ENCODE results near the gene BTD. TPM values are rescaled to one million over a fixed set of nuclear protein-coding genes. Genes with fewer than 3 reads are reported as not detected.

BTD gene
- total and polyA plus RNA-seq, 2 experiments from 2014 or later = 17.8 to 20.0 TPM

DNA sequence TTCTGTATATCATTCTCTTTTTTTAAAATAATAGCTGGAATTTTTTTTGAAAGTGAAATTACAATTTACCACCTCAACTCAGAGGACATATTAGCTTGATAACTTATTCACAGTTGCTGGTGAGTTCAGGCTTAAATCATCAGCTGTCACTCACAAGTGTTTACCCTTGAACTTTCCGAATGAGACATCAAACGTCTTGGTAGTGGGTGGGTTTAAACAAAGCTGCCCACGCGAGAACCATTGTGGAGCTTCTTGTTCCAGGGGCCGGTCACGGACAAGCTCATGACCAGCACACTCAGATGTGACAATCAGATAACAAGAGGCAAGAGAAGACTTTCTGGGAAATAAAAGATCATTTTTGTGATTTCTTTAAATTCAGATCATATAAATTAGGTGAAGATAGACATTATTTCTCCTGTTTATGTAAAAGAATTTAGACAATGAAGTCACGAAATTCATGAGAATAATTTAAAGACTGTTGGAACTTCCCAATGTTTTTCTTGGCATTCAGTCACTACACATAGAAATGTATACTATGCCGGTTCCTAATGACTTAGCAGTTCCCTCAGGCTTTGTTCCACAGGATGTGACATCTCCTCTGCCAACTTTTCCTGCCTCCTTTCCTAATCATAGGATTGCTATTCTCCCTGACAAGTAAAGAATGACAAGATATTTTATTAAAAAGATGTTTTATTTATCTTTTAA lies 29.3 kb downstream of the BTD start:
- peaks cover under 1% of the 10 kb centered on the region; the same call in 1 of the 3 replicates for H3K36me3 Mint-ChIP-seq (ENCODE audit: low read depth)
- H2AFZ ChIP-seq = no peak overlapping the region

More for the DNA sequence above, 29.3 kb downstream of the BTD start:
- Mint-ChIP-seq H3K4me3 (no peak overlapping the region), H3K27me3 (ENCODE audit: insufficient read depth, low read depth, poor library complexity) (peaks cover 5% of the 10 kb centered on the region), H3K27ac (peak overlapping the region; percentile 93), H3K4me1 (peaks cover 57% of the 10 kb centered on the region), H3K9me3 (no peaks in the 10 kb centered on the region)
- H3K36me3 ChIP-seq (ENCODE audit: insufficient read depth) = no peaks in the 10 kb centered on the region
- no peaks in the 10 kb centered on the region for H3K79me2 ChIP-seq (replicated peaks; ENCODE audit: insufficient read depth)
- no peaks in the 10 kb centered on the region for H3K27me3 ChIP-seq (ENCODE audit: insufficient read depth)
- TF ChIP-seq, protein P1, sequence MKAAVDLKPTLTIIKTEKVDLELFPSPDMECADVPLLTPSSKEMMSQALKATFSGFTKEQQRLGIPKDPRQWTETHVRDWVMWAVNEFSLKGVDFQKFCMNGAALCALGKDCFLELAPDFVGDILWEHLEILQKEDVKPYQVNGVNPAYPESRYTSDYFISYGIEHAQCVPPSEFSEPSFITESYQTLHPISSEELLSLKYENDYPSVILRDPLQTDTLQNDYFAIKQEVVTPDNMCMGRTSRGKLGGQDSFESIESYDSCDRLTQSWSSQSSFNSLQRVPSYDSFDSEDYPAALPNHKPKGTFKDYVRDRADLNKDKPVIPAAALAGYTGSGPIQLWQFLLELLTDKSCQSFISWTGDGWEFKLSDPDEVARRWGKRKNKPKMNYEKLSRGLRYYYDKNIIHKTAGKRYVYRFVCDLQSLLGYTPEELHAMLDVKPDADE (IDR thresholded peaks at IDR 0.05) = no peak
- TF ChIP-seq EZH2 (IDR thresholded peaks at IDR 0.05; ENCODE audit: low read depth, unreplicated experiment) (no peak), ZNF114 (CRISPR knock-in tag; IDR thresholded peaks at IDR 0.05) (no peak), EZH2phosphoT487 (IDR thresholded peaks at IDR 0.05; ENCODE audit: unreplicated experiment) (no peak), POLR2AphosphoS5 (IDR thresholded peaks at IDR 0.05; ENCODE audit: low read depth) (no peak), ZNF331 (CRISPR knock-in tag; IDR thresholded peaks at IDR 0.05; ENCODE audit: low read depth) (no peak), CREB1 (CRISPR knock-in tag; IDR thresholded peaks at IDR 0.05; ENCODE audit: low read depth) (no peak), JUNB (IDR thresholded peaks at IDR 0.05; ENCODE audit: unreplicated experiment) (no peak), STAT1 (IDR thresholded peaks at IDR 0.05; ENCODE audit: unreplicated experiment) (no peak), NANOG (IDR thresholded peaks at IDR 0.05; ENCODE audit: borderline replicate concordance) (no peak)
- TF ChIP-seq, protein P2, sequence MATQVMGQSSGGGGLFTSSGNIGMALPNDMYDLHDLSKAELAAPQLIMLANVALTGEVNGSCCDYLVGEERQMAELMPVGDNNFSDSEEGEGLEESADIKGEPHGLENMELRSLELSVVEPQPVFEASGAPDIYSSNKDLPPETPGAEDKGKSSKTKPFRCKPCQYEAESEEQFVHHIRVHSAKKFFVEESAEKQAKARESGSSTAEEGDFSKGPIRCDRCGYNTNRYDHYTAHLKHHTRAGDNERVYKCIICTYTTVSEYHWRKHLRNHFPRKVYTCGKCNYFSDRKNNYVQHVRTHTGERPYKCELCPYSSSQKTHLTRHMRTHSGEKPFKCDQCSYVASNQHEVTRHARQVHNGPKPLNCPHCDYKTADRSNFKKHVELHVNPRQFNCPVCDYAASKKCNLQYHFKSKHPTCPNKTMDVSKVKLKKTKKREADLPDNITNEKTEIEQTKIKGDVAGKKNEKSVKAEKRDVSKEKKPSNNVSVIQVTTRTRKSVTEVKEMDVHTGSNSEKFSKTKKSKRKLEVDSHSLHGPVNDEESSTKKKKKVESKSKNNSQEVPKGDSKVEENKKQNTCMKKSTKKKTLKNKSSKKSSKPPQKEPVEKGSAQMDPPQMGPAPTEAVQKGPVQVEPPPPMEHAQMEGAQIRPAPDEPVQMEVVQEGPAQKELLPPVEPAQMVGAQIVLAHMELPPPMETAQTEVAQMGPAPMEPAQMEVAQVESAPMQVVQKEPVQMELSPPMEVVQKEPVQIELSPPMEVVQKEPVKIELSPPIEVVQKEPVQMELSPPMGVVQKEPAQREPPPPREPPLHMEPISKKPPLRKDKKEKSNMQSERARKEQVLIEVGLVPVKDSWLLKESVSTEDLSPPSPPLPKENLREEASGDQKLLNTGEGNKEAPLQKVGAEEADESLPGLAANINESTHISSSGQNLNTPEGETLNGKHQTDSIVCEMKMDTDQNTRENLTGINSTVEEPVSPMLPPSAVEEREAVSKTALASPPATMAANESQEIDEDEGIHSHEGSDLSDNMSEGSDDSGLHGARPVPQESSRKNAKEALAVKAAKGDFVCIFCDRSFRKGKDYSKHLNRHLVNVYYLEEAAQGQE (IDR thresholded peaks at IDR 0.05; ENCODE audit: unreplicated experiment) = no peak
- TF ChIP-seq, protein P3, sequence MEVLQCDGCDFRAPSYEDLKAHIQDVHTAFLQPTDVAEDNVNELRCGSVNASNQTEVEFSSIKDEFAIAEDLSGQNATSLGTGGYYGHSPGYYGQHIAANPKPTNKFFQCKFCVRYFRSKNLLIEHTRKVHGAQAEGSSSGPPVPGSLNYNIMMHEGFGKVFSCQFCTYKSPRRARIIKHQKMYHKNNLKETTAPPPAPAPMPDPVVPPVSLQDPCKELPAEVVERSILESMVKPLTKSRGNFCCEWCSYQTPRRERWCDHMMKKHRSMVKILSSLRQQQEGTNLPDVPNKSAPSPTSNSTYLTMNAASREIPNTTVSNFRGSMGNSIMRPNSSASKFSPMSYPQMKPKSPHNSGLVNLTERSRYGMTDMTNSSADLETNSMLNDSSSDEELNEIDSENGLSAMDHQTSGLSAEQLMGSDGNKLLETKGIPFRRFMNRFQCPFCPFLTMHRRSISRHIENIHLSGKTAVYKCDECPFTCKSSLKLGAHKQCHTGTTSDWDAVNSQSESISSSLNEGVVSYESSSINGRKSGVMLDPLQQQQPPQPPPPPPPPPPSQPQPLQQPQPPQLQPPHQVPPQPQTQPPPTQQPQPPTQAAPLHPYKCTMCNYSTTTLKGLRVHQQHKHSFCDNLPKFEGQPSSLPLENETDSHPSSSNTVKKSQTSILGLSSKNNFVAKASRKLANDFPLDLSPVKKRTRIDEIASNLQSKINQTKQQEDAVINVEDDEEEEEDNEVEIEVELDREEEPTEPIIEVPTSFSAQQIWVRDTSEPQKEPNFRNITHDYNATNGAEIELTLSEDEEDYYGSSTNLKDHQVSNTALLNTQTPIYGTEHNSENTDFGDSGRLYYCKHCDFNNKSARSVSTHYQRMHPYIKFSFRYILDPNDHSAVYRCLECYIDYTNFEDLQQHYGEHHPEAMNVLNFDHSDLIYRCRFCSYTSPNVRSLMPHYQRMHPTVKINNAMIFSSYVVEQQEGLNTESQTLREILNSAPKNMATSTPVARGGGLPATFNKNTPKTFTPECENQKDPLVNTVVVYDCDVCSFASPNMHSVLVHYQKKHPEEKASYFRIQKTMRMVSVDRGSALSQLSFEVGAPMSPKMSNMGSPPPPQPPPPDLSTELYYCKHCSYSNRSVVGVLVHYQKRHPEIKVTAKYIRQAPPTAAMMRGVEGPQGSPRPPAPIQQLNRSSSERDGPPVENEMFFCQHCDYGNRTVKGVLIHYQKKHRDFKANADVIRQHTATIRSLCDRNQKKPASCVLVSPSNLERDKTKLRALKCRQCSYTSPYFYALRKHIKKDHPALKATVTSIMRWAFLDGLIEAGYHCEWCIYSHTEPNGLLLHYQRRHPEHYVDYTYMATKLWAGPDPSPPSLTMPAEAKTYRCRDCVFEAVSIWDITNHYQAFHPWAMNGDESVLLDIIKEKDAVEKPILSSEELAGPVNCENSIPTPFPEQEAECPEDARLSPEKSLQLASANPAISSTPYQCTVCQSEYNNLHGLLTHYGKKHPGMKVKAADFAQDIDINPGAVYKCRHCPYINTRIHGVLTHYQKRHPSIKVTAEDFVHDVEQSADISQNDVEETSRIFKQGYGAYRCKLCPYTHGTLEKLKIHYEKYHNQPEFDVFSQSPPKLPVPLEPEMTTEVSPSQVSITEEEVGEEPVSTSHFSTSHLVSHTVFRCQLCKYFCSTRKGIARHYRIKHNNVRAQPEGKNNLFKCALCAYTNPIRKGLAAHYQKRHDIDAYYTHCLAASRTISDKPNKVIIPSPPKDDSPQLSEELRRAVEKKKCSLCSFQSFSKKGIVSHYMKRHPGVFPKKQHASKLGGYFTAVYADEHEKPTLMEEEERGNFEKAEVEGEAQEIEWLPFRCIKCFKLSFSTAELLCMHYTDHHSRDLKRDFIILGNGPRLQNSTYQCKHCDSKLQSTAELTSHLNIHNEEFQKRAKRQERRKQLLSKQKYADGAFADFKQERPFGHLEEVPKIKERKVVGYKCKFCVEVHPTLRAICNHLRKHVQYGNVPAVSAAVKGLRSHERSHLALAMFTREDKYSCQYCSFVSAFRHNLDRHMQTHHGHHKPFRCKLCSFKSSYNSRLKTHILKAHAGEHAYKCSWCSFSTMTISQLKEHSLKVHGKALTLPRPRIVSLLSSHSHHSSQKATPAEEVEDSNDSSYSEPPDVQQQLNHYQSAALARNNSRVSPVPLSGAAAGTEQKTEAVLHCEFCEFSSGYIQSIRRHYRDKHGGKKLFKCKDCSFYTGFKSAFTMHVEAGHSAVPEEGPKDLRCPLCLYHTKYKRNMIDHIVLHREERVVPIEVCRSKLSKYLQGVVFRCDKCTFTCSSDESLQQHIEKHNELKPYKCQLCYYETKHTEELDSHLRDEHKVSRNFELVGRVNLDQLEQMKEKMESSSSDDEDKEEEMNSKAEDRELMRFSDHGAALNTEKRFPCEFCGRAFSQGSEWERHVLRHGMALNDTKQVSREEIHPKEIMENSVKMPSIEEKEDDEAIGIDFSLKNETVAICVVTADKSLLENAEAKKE (CRISPR knock-in tag; IDR thresholded peaks at IDR 0.05) = no peak
- TF ChIP-seq, protein P4, sequence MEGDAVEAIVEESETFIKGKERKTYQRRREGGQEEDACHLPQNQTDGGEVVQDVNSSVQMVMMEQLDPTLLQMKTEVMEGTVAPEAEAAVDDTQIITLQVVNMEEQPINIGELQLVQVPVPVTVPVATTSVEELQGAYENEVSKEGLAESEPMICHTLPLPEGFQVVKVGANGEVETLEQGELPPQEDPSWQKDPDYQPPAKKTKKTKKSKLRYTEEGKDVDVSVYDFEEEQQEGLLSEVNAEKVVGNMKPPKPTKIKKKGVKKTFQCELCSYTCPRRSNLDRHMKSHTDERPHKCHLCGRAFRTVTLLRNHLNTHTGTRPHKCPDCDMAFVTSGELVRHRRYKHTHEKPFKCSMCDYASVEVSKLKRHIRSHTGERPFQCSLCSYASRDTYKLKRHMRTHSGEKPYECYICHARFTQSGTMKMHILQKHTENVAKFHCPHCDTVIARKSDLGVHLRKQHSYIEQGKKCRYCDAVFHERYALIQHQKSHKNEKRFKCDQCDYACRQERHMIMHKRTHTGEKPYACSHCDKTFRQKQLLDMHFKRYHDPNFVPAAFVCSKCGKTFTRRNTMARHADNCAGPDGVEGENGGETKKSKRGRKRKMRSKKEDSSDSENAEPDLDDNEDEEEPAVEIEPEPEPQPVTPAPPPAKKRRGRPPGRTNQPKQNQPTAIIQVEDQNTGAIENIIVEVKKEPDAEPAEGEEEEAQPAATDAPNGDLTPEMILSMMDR (conservative IDR thresholded peaks at IDR 0.05; ENCODE audit: low read depth in 2 of 2) = no peak
- DNase-seq (ENCODE audit: low spot score) (peak; percentile 34), ATAC-seq (no peak)
- H4K20me1 ChIP-seq (replicated peaks; ENCODE audit: insufficient read depth) = no peaks in the 10 kb centered on the region
- no peaks in the 10 kb centered on the region; the same call in 1 of the 2 replicates for H3K9me2 ChIP-seq (ENCODE audit: insufficient read depth)
- peak overlapping the region; percentile 72; the same call in 1 of the 2 replicates for H3K27ac ChIP-seq (ENCODE audit: low read depth)
- no peaks in the 10 kb centered on the region for H3F3A ChIP-seq (replicated peaks; ENCODE audit: low read depth)
- peak overlapping the region; percentile 44; the same call in 1 of the 2 replicates for H3K4me2 ChIP-seq
- H3K4me1 ChIP-seq (ENCODE audit: insufficient read depth) = peaks cover 54% of the 10 kb centered on the region
- H3K4me3 ChIP-seq = no peak overlapping the region
